ENCODE measurements around the gene CTNNBL1. TPM values are rescaled to one million over a fixed set of nuclear protein-coding genes. Genes with fewer than 3 reads are reported as not detected.

Gene CTNNBL1, protein sequence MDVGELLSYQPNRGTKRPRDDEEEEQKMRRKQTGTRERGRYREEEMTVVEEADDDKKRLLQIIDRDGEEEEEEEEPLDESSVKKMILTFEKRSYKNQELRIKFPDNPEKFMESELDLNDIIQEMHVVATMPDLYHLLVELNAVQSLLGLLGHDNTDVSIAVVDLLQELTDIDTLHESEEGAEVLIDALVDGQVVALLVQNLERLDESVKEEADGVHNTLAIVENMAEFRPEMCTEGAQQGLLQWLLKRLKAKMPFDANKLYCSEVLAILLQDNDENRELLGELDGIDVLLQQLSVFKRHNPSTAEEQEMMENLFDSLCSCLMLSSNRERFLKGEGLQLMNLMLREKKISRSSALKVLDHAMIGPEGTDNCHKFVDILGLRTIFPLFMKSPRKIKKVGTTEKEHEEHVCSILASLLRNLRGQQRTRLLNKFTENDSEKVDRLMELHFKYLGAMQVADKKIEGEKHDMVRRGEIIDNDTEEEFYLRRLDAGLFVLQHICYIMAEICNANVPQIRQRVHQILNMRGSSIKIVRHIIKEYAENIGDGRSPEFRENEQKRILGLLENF
- 61.4 to 73.2 TPM (median 68.1 TPM) in 5 replicates for total RNA-seq (2022; extraction: Qiagen RNA extraction)

DNA sequence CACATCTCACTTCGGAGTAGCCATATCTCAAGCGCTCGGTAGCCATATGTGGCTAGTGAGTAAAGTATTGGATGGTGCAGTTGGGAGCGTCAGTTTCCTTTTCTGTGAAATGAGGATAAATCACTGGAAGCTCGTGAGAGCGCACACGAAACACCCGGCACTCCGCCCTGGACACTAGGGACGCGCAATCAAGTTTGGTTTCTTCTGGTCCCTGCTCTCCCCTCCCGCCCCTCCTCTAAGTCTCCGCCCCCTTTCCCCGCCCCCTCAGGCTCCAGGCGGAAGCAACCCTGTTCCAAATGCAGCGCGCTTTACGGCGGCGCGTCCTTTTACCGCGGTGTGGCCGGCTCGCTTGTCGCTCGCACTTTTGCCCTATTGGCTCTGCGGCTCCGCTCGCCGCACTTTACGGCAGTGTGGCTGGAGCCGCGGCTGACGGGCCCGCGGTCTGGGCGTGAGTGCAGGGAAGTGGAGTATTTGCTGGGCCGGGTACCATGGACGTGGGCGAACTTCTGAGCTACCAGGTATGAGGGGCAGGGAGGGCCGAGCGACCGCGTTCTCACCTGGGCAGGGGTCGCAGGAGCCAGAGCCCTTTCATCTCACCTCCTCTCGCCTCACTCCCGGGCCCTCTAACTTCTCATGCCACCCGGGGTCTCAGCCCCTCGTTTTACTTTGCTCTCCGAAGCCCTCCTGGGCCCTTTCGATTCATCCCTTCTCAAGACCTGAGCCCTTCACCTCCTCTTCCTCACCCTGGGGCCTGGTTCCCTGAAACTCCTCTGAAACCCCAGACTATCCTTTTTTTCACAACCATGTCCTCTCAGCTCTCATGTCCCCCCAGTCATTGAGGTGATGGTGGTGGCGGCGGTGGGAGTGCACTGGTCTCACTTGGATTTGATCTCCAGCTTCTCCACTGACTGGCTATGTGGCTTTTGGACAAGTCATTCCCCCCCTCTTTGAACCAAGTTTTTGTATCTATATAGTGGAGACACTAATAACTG, at the start of gene CTNNBL1:
Gene CTNNBL1, plus strand, starts transcription at position 396 of the 992 bp plus-strand sequence. Its CDS starts 93 bp downstream, at position 489.

DNA sequence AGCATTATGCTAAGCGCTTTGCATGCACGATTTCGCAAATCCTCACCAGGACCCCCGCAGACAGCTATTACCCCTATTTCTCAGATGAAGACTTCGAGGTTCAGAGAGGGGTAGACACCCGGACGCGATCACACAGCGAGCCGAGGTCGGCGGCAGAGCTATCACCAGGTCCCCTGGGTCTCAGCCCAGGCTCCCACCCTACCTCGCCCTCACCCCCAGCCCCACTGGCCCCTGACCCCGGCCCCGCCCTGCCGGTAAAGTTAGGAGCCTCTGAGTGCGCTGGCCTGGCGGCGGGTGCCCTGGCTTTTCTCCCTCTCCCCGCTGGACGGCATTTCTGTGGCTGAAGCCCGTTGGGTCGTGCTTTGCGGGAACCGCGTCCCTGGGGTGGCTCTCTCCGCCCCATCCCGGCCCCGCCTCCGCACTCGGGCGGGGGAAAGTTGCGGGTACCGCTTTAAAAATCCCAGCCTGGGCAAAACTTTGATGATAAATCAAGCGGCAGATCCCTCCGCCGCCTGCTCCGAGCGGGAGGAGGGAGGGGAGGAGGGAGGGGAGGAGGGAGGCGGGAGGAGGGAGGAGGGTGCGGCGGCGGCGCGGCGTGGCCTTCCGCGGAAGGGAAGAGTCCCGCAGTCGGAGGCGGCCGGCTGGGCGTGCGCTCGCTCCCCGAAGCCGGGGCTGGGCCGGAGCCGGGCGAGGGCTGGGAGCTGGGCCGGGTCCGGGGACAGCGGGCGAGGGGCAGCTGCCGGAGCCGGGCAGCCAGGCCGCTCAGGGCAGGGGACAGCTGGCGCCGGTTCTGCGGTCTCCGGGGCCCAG, 208.9 kb downstream of the CTNNBL1 start, which contains the start of gene VSTM2L:
Gene VSTM2L, plus strand, starts transcription at position 624 of the 810 bp plus-strand sequence. CDS start 224 bp downstream, outside the sequence.

Other genes starting within 250 kb of the CTNNBL1 start
- not detected in 5 replicates for gene NNAT, start 172.8 kb upstream of the CTNNBL1 start, total RNA-seq (2022; extraction: Qiagen RNA extraction)
- 42.5 to 54.5 TPM (median 49.4 TPM) in 5 replicates for gene BLCAP, start 166.2 kb upstream of the CTNNBL1 start, total RNA-seq (2022; extraction: Qiagen RNA extraction)
- 19.8 to 29.6 TPM (median 20.9 TPM) in 5 replicates for gene VSTM2L, start 209.1 kb downstream of the CTNNBL1 start, total RNA-seq (2022; extraction: Qiagen RNA extraction)